Gastrocnemius medialis (tissue), 4 donors: ENCODE data around the gene TTC29. TPM values are rescaled to one million over a fixed set of nuclear protein-coding genes. Genes with fewer than 3 reads are reported as not detected.

Source experiments
- ATAC-seq, 2 donors: fragments of 150-250 bp; one replicate each; pipeline ENCODE4 v1.9.1; 2016
- DNase-seq, 2 donors: peaks; one replicate each; pipeline ENCODE4 v3.0.0-alpha.2; 2019
- H3K27ac ChIP-seq, 4 donors: fragments of 200-600 bp; sonication (generic); 1 replicate in 1 of 4; 2 replicates in 3 of 4; pipeline ENCODE4 v1.5.1; 2016 to 2018; ENCODE audit warnings: mild to moderate bottlenecking in 2 of 4, moderate library complexity in 1 of 4
- H3K27me3 ChIP-seq, 3 donors: fragments of 200-600 bp; sonication (generic) in 2 of 3; 1 replicate in 1 of 3; 2 replicates in 2 of 3; pipeline versions ENCODE4 v1.5.1 to v1.6.0; 2016 to 2019; ENCODE audit warnings: mild to moderate bottlenecking in 1 of 3, moderate library complexity in 1 of 3
- H3K36me3 ChIP-seq, 2 donors: fragments of 200-600 bp; sonication (generic) in 1 of 2; one replicate each; pipeline ENCODE4 v1.5.1; 2017 to 2018
- H3K4me1 ChIP-seq, 2 donors: fragments of 200-600 bp; sonication (generic) in 1 of 2; one replicate each; pipeline ENCODE4 v1.5.1; 2016 to 2017; ENCODE audit warnings: mild to moderate bottlenecking in 2 of 2
- H3K4me3 ChIP-seq, 4 donors: fragments of 200-600 bp; sonication (generic) in 3 of 4; 1 replicate in 1 of 4; 2 replicates in 3 of 4; pipeline ENCODE4 v1.5.1; 2016 to 2019; ENCODE audit warnings: mild to moderate bottlenecking in 2 of 4
- H3K9me3 ChIP-seq, 3 donors: fragments of 200-600 bp; sonication (generic) in 2 of 3; 1 replicate in 1 of 3; 2 replicates in 2 of 3; pipeline ENCODE4 v1.5.1; 2016 to 2019
- CTCF ChIP-seq, 5 experiments: fragments of 450-650 bp in 3 of 5; fragments of 200-600 bp in 2 of 5; sonication (generic) in 2 of 5; IDR thresholded peaks in 4 of 5; conservative IDR thresholded peaks in 1 of 5; 1 replicate in 4 of 5; 2 replicates in 1 of 5; pipeline ENCODE4 v1.5.1; 2016 to 2019; ENCODE audit warnings: antibody characterized with exemption in 5 of 5, mild to moderate bottlenecking in 3 of 5, moderate library complexity in 3 of 5
- POLR2A ChIP-seq, 2 donors: fragments of 450-650 bp; IDR thresholded peaks; one replicate each; pipeline ENCODE4 v1.6.1; 2017; ENCODE audit warnings: antibody characterized with exemption in 2 of 2, mild to moderate bottlenecking in 2 of 2, moderate library complexity in 2 of 2
- in situ Hi-C, 4 donors: fragments of 200-750 bp; cut with MboI; loops; one replicate each; pipeline versions ENCODE4 v1.15.0 to v1.8.0; 2017; ENCODE audit warnings: low sequenced_read_pairs in 4 of 4
- intact Hi-C: fragments of 100-400 bp; cut with DNase I; formaldehyde crosslinking; loops from one replicate; pipeline ENCODE4 v1.15.1; 2023; ENCODE audit warnings: low total_unique reads
- total RNA-seq, 4 donors: library from RNA; depleted of rRNA; stranded (reverse); fragments of >200 nt; gene quantifications; one replicate each; pipeline versions ENCODE4 v1.1.0 to v1.2.3, GENCODE V29; 2016

TTC29 gene
- total RNA-seq, 4 donors from 2014 or later, result not detected

DNA sequence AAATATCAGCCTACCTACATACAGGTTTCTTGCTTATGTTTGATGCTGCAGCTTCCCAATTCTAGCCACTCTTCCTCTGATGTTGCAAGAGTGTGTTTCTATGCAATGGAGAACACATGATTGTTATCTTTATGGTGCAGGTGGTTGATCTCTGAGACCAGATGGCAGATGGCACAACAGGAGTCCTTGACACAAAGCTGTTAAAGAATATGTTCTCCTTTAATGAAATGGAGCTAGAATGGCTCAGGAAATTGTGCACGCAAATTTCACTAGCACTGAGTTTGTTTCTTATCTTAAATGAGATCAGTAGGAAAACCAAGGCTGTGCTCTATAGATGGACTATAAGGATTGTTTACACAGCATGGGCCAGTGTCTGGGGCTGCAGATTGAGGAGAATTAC lies 29.9 kb upstream of the TTC29 start:
- TF ChIP-seq POLR2A (IDR thresholded peaks at IDR 0.05), result no peak
- TF ChIP-seq CTCF (IDR thresholded peaks at IDR 0.05 in 4 of 5, conservative IDR thresholded peaks at IDR 0.05 in 1 of 5), result no peak

DNA sequence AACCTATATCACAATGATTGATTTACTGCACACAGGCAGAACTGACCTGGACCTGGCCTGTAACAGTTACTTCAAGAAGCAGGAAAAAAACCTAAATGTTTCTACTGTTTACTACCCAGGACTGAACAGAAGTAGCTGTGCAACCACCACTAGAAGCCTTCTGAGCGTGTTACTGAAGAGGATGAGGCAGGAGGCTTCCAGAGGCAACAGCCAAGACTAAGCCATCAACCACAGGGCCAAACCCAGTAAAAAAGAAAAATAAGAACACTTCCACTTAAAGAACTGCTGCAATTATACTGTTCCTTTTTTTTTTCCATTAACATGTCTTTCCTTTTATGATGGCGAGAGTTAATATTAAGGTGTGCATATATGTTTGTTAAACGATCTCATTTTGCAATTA lies 29.4 kb upstream of the TTC29 start:
- H3K27ac ChIP-seq, result no peak overlapping the region
- in situ Hi-C loops, result no loop called here
- no peaks in the 10 kb centered on the region for H3K9me3 ChIP-seq
- intact Hi-C loops, result no loop called here
- no peak overlapping the region for H3K4me3 ChIP-seq
- no peaks in the 10 kb centered on the region for H3K27me3 ChIP-seq
- no peak for ATAC-seq
- H3K36me3 ChIP-seq, result no peaks in the 10 kb centered on the region
- TF ChIP-seq CTCF (IDR thresholded peaks at IDR 0.05 in 4 of 5, conservative IDR thresholded peaks at IDR 0.05 in 1 of 5), result no peak
- no peak for TF ChIP-seq POLR2A (IDR thresholded peaks at IDR 0.05)
- no peaks in the 10 kb centered on the region for H3K4me1 ChIP-seq
- no peak for DNase-seq

More for the DNA sequence above, 29.9 kb upstream of the TTC29 start:
- Histone ChIP-seq H3K27ac (no peak overlapping the region), H3K9me3 (no peaks in the 10 kb centered on the region), H3K36me3 (no peaks in the 10 kb centered on the region), H3K4me1 (no peaks in the 10 kb centered on the region), H3K4me3 (no peak overlapping the region), H3K27me3 (no peaks in the 10 kb centered on the region)
- ATAC-seq (no peak), DNase-seq (no peak)
- in situ Hi-C loops (no loop called here), intact Hi-C loops (no loop called here)

- DNase-seq (no peak), ATAC-seq (no peak)
- H3K36me3 ChIP-seq, result no peaks in the 10 kb centered on the region
- no peaks in the 10 kb centered on the region for H3K4me1 ChIP-seq
- no peak overlapping the region for H3K27ac ChIP-seq
- no peak overlapping the region for H3K4me3 ChIP-seq
- no peaks in the 10 kb centered on the region for H3K27me3 ChIP-seq
- intact Hi-C loops, result no loop called here
- in situ Hi-C loops, result no loop called here
- no peak for TF ChIP-seq CTCF (IDR thresholded peaks at IDR 0.05 in 4 of 5, conservative IDR thresholded peaks at IDR 0.05 in 1 of 5)
- TF ChIP-seq POLR2A (IDR thresholded peaks at IDR 0.05), result no peak
- H3K9me3 ChIP-seq, result no peaks in the 10 kb centered on the region
These were observed 26.4 kb upstream of the TTC29 start for GRCh38 chr4:146972036-146972435.

DNA sequence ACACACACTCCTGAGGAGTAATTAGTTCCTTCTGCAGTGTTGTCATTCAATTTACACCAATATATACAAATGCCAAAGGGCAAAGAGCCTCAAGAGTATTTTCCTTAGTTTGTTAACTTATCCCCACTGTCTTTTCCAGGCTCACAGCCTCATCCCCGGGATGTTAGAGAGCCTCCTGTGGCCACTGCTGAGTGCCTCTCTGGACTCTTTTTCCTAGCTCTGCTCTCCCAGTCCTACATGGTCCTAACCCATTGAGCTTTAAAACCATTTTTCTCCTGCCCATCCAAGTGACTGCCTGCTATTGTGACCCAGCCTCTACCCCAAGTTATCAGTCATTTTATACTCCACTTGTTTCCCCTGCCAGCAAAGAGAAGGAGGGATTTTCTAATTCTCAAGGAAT lies 23.5 kb upstream of the TTC29 start:
- in situ Hi-C loops, result no loop called here

More for the DNA sequence above, 23.5 kb upstream of the TTC29 start:
- DNase-seq (no peak), ATAC-seq (no peak)
- TF ChIP-seq CTCF (IDR thresholded peaks at IDR 0.05 in 4 of 5, conservative IDR thresholded peaks at IDR 0.05 in 1 of 5) (no peak), POLR2A (IDR thresholded peaks at IDR 0.05) (no peak)
- intact Hi-C loops, result no loop called here
- Histone ChIP-seq H3K36me3 (no peaks in the 10 kb centered on the region), H3K27me3 (no peaks in the 10 kb centered on the region), H3K9me3 (no peaks in the 10 kb centered on the region), H3K27ac (no peak overlapping the region), H3K4me1 (no peaks in the 10 kb centered on the region), H3K4me3 (no peak overlapping the region)
